ENCODE measurements around the gene DNAH8. TPM values are rescaled to one million over a fixed set of nuclear protein-coding genes. Genes with fewer than 3 reads are reported as not detected.
A peak's percentile ranks its signal among the peaks of the same experiment; 100 is the strongest.

The DNAH8 gene
- total RNA-seq, 4 donors from 2014 or later, result 0.22 TPM; not detected in 3

GRCh38 chr6:38676974-38677544 lies 38.1 kb upstream of the DNAH8 start:
- Histone ChIP-seq H3K4me3 (no peak overlapping the region), H3K27ac (peak overlapping the region in 3 of 4 donors; percentile 41 to 57 (median 46)), H3K9me3 (no peaks in the 10 kb centered on the region), H3K27me3 (no peaks in the 10 kb centered on the region), H3K4me1 (peaks cover 0 to 14% (median 0%) of the 10 kb centered on the region in 4 donors), H3K36me3 (peaks cover 0 to 61% (median 8%) of the 10 kb centered on the region in 3 donors)
- 51 to 62% methylated on average over 1 of the region's 1 CpG for WGBS, 2 donors
- DNase-seq (ENCODE audit: low spot score in 2 of 2), result no peak
- TF ChIP-seq POLR2A (IDR thresholded peaks at IDR 0.05), result no peak
- no peak for TF ChIP-seq EP300 (IDR thresholded peaks at IDR 0.05)

DNA sequence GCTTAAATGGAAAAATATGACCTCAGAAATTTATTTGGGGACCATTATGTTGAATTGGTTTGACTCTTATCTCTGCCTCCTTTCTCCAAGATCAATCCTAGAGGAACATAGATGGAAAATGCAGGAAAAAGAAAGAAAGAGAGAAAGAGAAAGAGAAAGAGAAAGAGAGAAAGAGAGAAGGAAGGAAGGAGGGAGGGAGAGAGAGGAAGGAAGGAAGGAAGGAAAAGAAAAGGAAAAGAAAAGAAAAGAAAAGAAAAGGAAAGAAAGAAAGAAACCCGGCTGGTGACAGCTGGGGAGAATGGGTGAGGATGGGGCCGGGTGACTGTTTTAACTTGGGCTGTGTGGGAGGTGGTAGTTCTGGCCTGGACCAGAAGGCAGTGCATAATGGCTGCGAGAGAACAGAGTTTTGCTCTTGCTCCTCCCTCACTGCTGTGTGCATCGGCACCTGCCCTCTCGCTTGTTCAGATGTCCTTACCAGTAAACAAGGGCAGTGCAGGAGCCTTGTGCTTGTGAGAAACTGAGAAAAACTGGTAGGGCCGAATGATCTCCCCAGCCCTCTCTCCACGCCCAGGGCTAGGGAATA lies 36.8 kb upstream of the DNAH8 start:
- H3K27me3 ChIP-seq, result no peaks in the 10 kb centered on the region
- peaks cover 0 to 73% (median 8%) of the 10 kb centered on the region in 3 donors for H3K36me3 ChIP-seq
- H3K9me3 ChIP-seq, result no peaks in the 10 kb centered on the region
- WGBS, 2 donors, result 79 to 91% methylated on average over 7 of the region's 7 CpGs
- H3K4me3 ChIP-seq, result no peak overlapping the region
- no peak for DNase-seq (ENCODE audit: low spot score in 2 of 2)
- H3K27ac ChIP-seq, result peak overlapping the region in 2 of 4 donors; percentile 46 to 57
- H3K4me1 ChIP-seq, result peaks cover 0 to 14% (median 0%) of the 10 kb centered on the region in 4 donors
- TF ChIP-seq EP300 (IDR thresholded peaks at IDR 0.05) (no peak), POLR2A (IDR thresholded peaks at IDR 0.05) (no peak), CTCF (IDR thresholded peaks at IDR 0.05) (no peak)

DNA sequence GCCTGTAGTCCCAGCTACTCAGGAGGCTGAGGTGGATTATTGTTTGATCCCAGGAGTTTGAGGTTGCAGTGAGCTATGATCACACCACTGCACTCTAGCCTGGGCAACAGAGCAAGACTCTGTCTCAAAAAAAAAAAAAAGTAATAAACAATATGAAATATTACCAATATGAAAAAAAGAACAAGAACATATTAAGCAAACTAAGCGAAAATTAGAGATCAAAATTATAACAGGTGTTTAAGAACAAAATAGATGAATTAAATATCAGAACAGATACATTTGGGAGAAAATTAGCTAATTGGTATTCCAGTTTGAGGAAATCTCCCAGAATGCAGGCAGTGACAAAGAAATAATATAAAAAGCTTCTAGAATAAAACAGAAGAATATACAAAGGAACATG lies 35.4 kb upstream of the DNAH8 start:
- H3K4me3 ChIP-seq, result no peak overlapping the region
- H3K27me3 ChIP-seq, result no peaks in the 10 kb centered on the region
- peaks cover 0 to 79% (median 12%) of the 10 kb centered on the region in 3 donors for H3K36me3 ChIP-seq
- peaks cover 0 to 14% (median 0%) of the 10 kb centered on the region in 4 donors for H3K4me1 ChIP-seq
- WGBS, 2 donors, result 96 to 97% methylated on average over 1 of the region's 1 CpG
- TF ChIP-seq CTCF (IDR thresholded peaks at IDR 0.05) (no peak), POLR2A (IDR thresholded peaks at IDR 0.05) (no peak)
- no peak for DNase-seq (ENCODE audit: low spot score in 2 of 2)
- no peaks in the 10 kb centered on the region for H3K9me3 ChIP-seq
- H3K27ac ChIP-seq, result no peak overlapping the region

DNA sequence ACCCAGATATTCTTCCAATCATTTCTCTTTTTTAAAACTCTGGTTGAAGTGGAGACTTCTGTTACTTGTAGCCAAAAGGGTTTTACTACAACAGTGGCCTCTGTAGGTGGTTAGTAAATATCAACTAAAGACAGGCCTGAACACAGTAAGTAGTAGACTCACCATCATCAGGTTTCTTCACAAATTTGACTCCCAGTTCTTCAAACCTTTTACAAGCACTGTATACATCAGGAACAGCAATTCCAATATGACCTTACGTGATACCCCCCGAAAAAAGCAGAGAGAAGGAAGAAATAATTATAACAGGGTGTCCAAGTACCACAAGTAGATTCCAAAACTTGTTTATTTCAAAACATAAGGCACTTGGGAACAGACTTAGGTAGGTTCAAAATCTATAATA lies 33.3 kb upstream of the DNAH8 start:
- TF ChIP-seq POLR2A (IDR thresholded peaks at IDR 0.05), result no peak
- TF ChIP-seq EP300 (IDR thresholded peaks at IDR 0.05), result no peak
- no peak for TF ChIP-seq CTCF (IDR thresholded peaks at IDR 0.05)
- no peak overlapping the region for H3K4me3 ChIP-seq
- no peak for DNase-seq (ENCODE audit: low spot score in 2 of 2)
- WGBS, 2 donors, result 87 to 97% methylated on average over 2 of the region's 2 CpGs
- no peaks in the 10 kb centered on the region for H3K9me3 ChIP-seq
- no peak overlapping the region for H3K27ac ChIP-seq
- H3K4me1 ChIP-seq, result peaks cover 0 to 17% (median 2%) of the 10 kb centered on the region in 4 donors
- H3K27me3 ChIP-seq, result no peaks in the 10 kb centered on the region
- H3K36me3 ChIP-seq, result peaks cover 0 to 60% (median 9%) of the 10 kb centered on the region in 3 donors

DNA sequence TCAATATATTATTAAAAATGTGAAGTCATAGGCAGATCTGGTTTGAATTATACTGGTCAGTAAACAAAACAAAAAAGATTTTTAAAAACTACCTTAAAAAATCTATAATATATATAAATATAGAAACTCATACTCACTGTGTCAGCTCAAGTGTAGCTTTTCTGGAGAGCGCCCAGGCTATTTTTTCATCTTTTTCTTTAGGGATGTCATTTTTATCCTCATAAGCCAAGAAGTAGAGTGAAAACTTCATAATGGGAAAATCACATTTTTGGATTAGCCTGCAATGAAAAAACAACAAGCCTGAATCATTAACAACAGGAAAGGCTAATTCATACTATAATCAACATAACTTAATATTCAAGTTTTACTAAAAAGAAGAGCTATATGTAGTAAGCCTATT lies 30.9 kb upstream of the DNAH8 start:
- no peak overlapping the region for H3K4me3 ChIP-seq
- 93 to 95% methylated on average over 1 of the region's 1 CpG for WGBS, 2 donors
- H3K9me3 ChIP-seq, result no peaks in the 10 kb centered on the region
- no peak for TF ChIP-seq CTCF (IDR thresholded peaks at IDR 0.05)
- TF ChIP-seq POLR2A (IDR thresholded peaks at IDR 0.05), result no peak
- no peak for TF ChIP-seq EP300 (IDR thresholded peaks at IDR 0.05)
- H3K36me3 ChIP-seq, result peaks cover 0 to 50% (median 9%) of the 10 kb centered on the region in 3 donors
- H3K27me3 ChIP-seq, result no peaks in the 10 kb centered on the region
- DNase-seq (ENCODE audit: low spot score in 2 of 2), result no peak
- no peak overlapping the region for H3K27ac ChIP-seq
- H3K4me1 ChIP-seq, result peaks cover 0 to 27% (median 2%) of the 10 kb centered on the region in 4 donors

Data from tibial nerve (tissue), 4 donors.